Mammary epithelial cell (primary cell): ENCODE measurements around the gene KPNA4.

Source experiments
- CTCF ChIP-seq, 2 donors: IDR thresholded peaks in 1 of 2; conservative IDR thresholded peaks in 1 of 2; 2 replicates each; pipeline ENCODE4 v1.5.1; 2011 to 2012; ENCODE audit warnings: inconsistent platforms in 2 of 2, low read length in 2 of 2, mild to moderate bottlenecking in 2 of 2, control low read depth in 1 of 2, low read depth in 1 of 2; ENCODE audit not compliant: insufficient read depth in 1 of 2; ENCODE audit errors: extremely low read depth in 1 of 2
- EZH2 ChIP-seq: IDR thresholded peaks from 2 replicates; pipeline ENCODE4 v1.6.1; 2012; ENCODE audit warnings: low read length, inconsistent platforms, borderline replicate concordance

GRCh38 chr3:160564949-160565441 is 376 bp downstream of the KPNA4 start:
- no peak for TF ChIP-seq CTCF (conservative IDR thresholded peaks at IDR 0.05 in 1 of 2, IDR thresholded peaks at IDR 0.05 in 1 of 2; ENCODE audit: extremely low read depth in 1 of 2, insufficient read depth in 1 of 2, low read depth in 1 of 2, low read length in 2 of 2)
- no peak for TF ChIP-seq EZH2
